ENCODE data around the gene NR1D1.
"Not testable (repeated sequence)": the region's sequence is repeated elsewhere in the genome, so short reads cannot be mapped to it uniquely, and the experiment has no call there.

The NR1D1 gene

DNA sequence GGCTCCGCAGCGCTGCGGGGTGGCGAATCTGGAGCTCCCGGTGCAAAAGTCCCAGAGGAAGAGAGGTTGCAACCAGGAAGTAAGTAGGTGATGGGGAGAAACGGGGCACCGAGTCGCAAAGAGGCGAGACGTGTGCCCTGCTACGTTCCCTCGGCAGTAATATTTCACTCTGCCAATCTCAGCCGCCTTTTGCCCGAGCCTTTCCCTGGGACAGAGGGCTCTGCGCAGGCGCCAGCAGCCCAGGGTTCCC lies at the start of gene NR1D1:
Gene NR1D1 (minus strand): TSS at position 171 of the 250 bp plus-strand sequence. CDS start 495 bp downstream, outside the sequence.
- Histone ChIP-seq H3K4me1 (ENCODE audit: control insufficient read depth, insufficient read depth, low read length) (peaks cover 78% of the 10 kb centered on the region), H3K4me3 (ENCODE audit: low read length) (peak within 1 kb of the TSS; percentile 96), H3K9me3 (ENCODE audit: control insufficient read depth, low read length) (no peaks in the 10 kb centered on the region), H3K27me3 (ENCODE audit: control insufficient read depth, insufficient read depth, low read length) (no peaks in the 10 kb centered on the region), H3K36me3 (ENCODE audit: control insufficient read depth, insufficient read depth, low read length) (peaks cover 23% of the 10 kb centered on the region), H3K9ac (ENCODE audit: low read length) (peak within 1 kb of the TSS; percentile 82)

DNA sequence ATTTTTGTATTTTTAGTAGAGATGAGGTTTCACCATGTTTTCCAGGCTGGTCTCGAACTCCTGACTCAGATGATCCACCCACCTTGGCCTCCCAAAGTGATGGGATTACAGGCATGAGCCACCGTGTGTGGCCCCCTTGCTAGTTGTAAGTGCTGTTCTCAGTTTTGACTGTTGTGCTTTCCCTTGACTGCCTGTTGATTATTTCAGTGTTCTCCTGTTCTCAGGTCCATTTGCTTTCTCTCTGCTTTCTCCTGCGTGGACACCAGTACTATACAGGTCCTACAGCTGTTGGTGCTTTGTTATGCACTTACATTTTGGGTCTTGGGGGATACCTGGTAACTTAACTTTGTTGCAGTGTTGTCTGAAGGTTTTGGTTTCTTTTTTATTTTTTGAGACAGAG lies 48.1 kb upstream of the NR1D1 start:
- H3K4me3 ChIP-seq (ENCODE audit: low read length): no peak overlapping the region
- H3K4me1 ChIP-seq (ENCODE audit: control insufficient read depth, insufficient read depth, low read length): no peaks in the 10 kb centered on the region
- H3K36me3 ChIP-seq (ENCODE audit: control insufficient read depth, insufficient read depth, low read length): peaks cover 16% of the 10 kb centered on the region
- no peaks in the 10 kb centered on the region for H3K27me3 ChIP-seq (ENCODE audit: control insufficient read depth, insufficient read depth, low read length)
- H3K9ac ChIP-seq (ENCODE audit: low read length): no peak overlapping the region
- H3K9me3 ChIP-seq (ENCODE audit: control insufficient read depth, low read length): no peaks in the 10 kb centered on the region

DNA sequence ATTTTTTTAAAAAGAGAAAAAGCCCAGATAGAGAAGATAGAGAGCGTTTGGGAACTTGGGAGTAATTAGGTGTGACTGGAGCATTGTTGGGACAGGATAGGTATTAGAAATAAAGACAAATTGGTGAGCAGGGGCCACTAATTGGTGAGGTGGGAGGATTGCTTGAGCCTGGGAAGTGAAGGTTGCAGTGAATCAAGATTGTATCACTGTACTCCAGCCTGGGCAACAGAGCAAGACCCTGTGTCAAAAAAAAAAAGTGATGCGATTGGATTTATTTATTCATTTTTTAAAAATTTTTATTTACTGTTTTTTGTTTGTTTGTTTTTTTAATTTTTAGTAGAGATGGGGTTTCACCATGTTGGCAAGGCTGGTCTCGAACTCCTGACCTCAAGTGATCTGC lies 45.1 kb upstream of the NR1D1 start:
- Histone ChIP-seq H3K27me3 (ENCODE audit: control insufficient read depth, insufficient read depth, low read length) (no peaks in the 10 kb centered on the region), H3K9me3 (ENCODE audit: control insufficient read depth, low read length) (no peaks in the 10 kb centered on the region), H3K9ac (ENCODE audit: low read length) (no peak overlapping the region), H3K4me1 (ENCODE audit: control insufficient read depth, insufficient read depth, low read length) (no peaks in the 10 kb centered on the region), H3K4me3 (ENCODE audit: low read length) (no peak overlapping the region), H3K36me3 (ENCODE audit: control insufficient read depth, insufficient read depth, low read length) (peaks cover 14% of the 10 kb centered on the region)

DNA sequence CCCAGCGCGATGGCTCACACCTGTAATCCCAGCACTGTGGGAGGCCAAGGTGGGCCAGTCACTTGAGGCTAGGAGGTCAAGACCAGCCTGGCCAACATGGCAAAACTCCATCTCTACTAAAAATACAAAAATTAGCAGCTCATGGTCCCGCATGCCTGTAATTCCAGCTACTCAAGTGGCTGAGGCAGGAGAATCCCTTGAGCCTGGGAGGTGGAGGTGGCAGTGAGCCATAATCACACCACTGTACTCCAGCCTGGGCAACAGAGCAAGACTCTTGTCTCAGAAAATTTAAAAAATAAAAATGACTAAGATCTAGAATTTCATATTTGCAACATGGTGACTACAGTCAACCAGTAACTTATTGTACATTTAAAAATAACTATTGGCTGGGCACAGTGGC lies 42.8 kb upstream of the NR1D1 start:
- H3K4me1 ChIP-seq (ENCODE audit: control insufficient read depth, insufficient read depth, low read length); H3K9me3 ChIP-seq (ENCODE audit: control insufficient read depth, low read length); H3K9ac ChIP-seq (ENCODE audit: low read length); H3K4me3 ChIP-seq (ENCODE audit: low read length); H3K27me3 ChIP-seq (ENCODE audit: control insufficient read depth, insufficient read depth, low read length): not testable (repeated sequence)
- peaks cover 10% of the 10 kb centered on the region for H3K36me3 ChIP-seq (ENCODE audit: control insufficient read depth, insufficient read depth, low read length)

DNA sequence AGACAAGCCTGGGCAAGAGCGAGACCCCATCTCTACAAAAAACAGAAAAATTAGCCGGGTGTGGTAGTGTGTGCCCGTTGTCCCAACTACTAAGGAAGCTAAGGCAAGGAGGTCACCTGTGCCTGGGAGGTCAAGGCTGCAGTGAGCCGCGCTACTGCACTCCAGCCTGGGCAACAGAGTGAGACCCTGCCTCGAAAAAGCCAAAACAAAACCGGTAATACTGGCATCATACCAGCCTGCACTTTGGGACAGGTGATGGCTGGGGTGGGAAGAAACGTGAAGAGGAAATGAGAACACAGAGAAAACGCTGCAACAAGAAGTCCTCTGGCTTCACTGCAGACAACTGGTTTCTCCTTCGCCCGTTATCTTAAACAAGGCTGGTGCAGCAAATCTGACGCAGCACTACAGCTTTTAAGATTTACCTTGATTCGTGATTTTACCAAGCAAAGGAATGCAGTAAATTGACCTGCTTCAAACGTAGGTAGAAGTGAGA lies 39.2 kb upstream of the NR1D1 start:
- peaks cover 13% of the 10 kb centered on the region for H3K36me3 ChIP-seq (ENCODE audit: control insufficient read depth, insufficient read depth, low read length)
- peaks cover 11% of the 10 kb centered on the region for H3K4me1 ChIP-seq (ENCODE audit: control insufficient read depth, insufficient read depth, low read length)

DNA sequence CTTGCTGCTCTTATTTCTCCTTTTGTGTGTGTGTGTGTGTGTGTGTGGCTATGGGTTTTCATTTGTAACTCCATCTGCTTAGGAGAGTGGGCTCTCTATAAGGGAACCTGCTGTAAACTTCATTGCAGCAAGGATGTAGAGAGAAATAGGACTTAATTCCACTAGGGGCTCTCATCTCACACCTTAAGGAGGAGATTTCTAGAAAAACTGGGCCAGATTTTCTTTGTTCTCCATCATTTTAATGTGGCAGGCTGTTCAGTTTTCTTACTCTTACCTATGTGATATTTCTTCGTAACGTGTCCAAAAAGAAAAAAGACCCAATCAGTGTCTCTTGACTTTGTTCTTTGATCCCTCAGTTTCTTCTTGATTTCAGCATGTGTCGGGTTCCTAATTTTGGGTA lies 35.4 kb upstream of the NR1D1 start:
- H3K9ac ChIP-seq (ENCODE audit: low read length): no peak overlapping the region
- no peaks in the 10 kb centered on the region for H3K27me3 ChIP-seq (ENCODE audit: control insufficient read depth, insufficient read depth, low read length)
- H3K4me1 ChIP-seq (ENCODE audit: control insufficient read depth, insufficient read depth, low read length): peaks cover 33% of the 10 kb centered on the region
- H3K9me3 ChIP-seq (ENCODE audit: control insufficient read depth, low read length): no peaks in the 10 kb centered on the region
- peaks cover 19% of the 10 kb centered on the region for H3K36me3 ChIP-seq (ENCODE audit: control insufficient read depth, insufficient read depth, low read length)
- no peak overlapping the region for H3K4me3 ChIP-seq (ENCODE audit: low read length)

More for the DNA sequence above, 39.2 kb upstream of the NR1D1 start:
- H3K4me3 ChIP-seq (ENCODE audit: low read length): peak overlapping the region; percentile 89
- peak overlapping the region; percentile 82 for H3K9ac ChIP-seq (ENCODE audit: low read length)
- no peaks in the 10 kb centered on the region for H3K9me3 ChIP-seq (ENCODE audit: control insufficient read depth, low read length)
- H3K27me3 ChIP-seq (ENCODE audit: control insufficient read depth, insufficient read depth, low read length): no peaks in the 10 kb centered on the region

DNA sequence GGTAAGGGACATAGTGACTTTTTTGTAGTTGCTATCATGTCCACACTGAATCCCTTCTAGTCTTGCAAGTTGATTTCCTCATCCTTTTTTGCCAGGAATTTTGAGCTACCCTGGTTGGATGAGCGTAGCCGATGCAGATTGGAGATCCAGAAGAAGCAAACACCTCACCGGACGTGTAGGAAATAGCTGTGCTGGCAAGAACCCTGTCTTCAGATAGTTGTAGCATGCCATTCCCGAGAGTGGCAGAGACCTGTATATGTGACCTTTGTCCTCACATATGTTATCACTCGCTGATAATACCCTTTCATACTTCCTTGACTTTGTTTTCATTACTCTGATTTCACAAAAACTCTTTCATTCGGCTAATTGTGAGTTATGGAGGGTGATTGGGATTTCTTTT lies 33.8 kb upstream of the NR1D1 start:
- Histone ChIP-seq H3K4me3 (ENCODE audit: low read length) (no peak overlapping the region), H3K9me3 (ENCODE audit: control insufficient read depth, low read length) (no peaks in the 10 kb centered on the region), H3K4me1 (ENCODE audit: control insufficient read depth, insufficient read depth, low read length) (peaks cover 28% of the 10 kb centered on the region), H3K9ac (ENCODE audit: low read length) (peak overlapping the region; percentile 31), H3K27me3 (ENCODE audit: control insufficient read depth, insufficient read depth, low read length) (no peaks in the 10 kb centered on the region), H3K36me3 (ENCODE audit: control insufficient read depth, insufficient read depth, low read length) (peaks cover 14% of the 10 kb centered on the region)

DNA sequence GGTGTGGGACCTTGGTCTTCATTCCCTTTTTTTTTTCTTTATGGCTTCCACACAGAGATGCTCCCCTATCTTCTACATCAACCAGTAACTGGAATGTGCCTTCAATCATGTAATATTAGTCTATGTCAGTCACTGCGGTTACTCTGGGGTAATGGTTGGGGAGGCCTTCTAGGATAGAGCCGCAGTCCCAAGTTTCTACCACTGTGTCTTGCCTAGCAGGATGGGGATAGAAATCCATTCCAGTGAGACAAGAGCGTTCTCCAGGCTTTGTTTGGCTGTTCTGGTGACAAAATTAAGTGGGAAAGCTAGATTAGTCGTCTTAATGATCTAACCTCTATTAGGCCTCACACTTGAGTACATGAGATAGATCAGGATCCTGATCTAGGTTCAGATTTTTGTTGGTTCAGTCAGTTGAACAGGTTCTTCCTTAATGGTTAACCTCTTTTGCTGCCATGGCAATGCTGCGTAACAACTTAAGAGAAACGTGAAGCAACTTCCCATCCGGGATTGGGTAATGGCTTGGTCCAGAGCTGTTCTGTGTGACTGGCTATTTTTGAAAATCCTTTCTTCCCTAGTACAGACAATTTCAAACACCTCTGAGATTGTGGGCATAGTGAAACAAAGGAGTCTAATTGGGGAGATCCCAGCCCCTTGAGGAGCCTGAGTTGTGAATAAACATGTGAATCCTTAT lies 30.1 kb upstream of the NR1D1 start:
- H3K4me1 ChIP-seq (ENCODE audit: control insufficient read depth, insufficient read depth, low read length): peaks cover 27% of the 10 kb centered on the region
- no peak overlapping the region for H3K4me3 ChIP-seq (ENCODE audit: low read length)
- H3K36me3 ChIP-seq (ENCODE audit: control insufficient read depth, insufficient read depth, low read length): peaks cover 16% of the 10 kb centered on the region
- no peaks in the 10 kb centered on the region for H3K9me3 ChIP-seq (ENCODE audit: control insufficient read depth, low read length)
- no peaks in the 10 kb centered on the region for H3K27me3 ChIP-seq (ENCODE audit: control insufficient read depth, insufficient read depth, low read length)
- no peak overlapping the region for H3K9ac ChIP-seq (ENCODE audit: low read length)

DNA sequence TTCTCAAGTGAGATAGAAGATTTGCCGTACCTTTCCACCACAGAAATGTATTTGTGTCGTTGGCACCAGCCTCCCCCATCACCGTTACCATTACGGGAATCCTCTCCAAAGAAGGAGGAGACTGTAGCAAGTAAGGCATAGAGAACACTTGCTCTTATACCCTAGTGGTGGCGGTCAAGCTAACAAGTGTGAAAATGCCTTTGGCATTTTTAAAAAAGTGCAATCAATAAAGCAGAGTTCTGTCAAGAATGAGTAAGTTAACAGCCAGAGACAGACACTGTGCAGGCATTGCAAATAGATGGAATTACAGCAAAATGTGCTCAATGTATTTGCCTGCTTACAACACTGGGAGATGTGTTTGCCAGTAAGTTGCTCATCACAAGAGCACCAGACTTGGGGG lies 29.1 kb upstream of the NR1D1 start:
- no peak overlapping the region for H3K4me3 ChIP-seq (ENCODE audit: low read length)
- H3K9ac ChIP-seq (ENCODE audit: low read length): no peak overlapping the region
- H3K27me3 ChIP-seq (ENCODE audit: control insufficient read depth, insufficient read depth, low read length): no peaks in the 10 kb centered on the region
- peaks cover 11% of the 10 kb centered on the region for H3K36me3 ChIP-seq (ENCODE audit: control insufficient read depth, insufficient read depth, low read length)
- peaks cover 24% of the 10 kb centered on the region for H3K4me1 ChIP-seq (ENCODE audit: control insufficient read depth, insufficient read depth, low read length)
- H3K9me3 ChIP-seq (ENCODE audit: control insufficient read depth, low read length): no peaks in the 10 kb centered on the region

DNA sequence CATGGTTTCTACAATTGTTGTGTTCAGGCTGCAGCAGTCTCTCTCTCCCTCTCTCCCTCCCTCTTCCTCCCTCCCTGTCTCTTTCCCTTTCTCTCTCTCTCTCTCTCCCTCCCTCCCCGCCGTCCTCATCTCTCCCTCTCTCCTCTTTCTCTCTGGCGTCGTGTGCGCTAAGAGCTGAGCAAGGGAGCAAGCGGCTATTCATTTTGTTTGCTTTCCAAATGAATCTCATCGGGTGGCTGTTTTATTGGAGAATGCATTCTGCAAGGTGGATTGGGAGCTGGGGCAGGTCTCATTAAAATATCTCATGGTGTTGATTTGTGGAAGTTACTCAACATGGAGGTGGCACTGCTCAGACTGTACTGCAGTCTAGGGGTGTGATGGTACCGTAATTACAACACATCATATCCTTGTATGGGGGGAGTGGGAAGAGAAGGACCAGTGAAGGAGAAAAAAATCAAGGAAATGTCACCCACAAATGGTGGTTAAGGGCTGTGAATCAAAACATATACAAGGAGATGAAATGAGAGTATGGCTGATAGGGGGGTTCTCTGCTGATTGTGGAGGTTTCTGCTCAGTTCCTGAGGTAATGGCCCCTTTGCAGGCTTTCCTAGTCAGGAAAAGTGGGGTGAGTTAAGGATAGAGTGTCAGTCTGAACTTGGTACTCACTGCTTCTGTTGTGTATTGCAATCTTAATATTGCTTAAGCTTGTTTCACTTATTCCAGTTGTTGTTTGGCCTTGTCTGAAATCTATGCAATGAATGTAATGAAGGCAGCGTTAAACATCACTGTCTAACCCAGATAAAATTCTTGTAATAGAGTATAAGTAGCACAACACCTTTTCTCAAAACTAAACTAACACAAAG lies 24.1 kb upstream of the NR1D1 start:
- H3K4me3 ChIP-seq (ENCODE audit: low read length): peak overlapping the region; percentile 72
- H3K4me1 ChIP-seq (ENCODE audit: control insufficient read depth, insufficient read depth, low read length): peaks cover 3% of the 10 kb centered on the region
- peak overlapping the region; percentile 80 for H3K9ac ChIP-seq (ENCODE audit: low read length)
- H3K36me3 ChIP-seq (ENCODE audit: control insufficient read depth, insufficient read depth, low read length): peaks cover 5% of the 10 kb centered on the region
- H3K9me3 ChIP-seq (ENCODE audit: control insufficient read depth, low read length): no peaks in the 10 kb centered on the region
- no peaks in the 10 kb centered on the region for H3K27me3 ChIP-seq (ENCODE audit: control insufficient read depth, insufficient read depth, low read length)

DNA sequence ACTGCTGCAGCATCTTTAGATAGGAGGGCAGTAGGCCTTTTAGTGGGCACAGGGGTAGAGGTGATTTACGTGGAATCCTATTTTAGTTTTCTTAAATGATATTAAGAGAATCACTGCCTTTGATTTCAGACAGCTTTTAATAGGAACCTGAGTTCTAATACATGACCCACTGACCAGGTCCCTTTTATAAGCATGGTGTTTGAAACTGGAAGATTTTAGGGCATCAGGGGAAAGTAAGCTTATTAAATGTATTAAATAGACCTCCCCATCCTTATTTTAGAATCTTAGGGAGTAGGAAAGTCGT lies 23.4 kb upstream of the NR1D1 start:
- Histone ChIP-seq H3K36me3 (ENCODE audit: control insufficient read depth, insufficient read depth, low read length) (peaks cover 5% of the 10 kb centered on the region), H3K4me1 (ENCODE audit: control insufficient read depth, insufficient read depth, low read length) (peaks cover 3% of the 10 kb centered on the region), H3K4me3 (ENCODE audit: low read length) (peak overlapping the region; percentile 72), H3K9me3 (ENCODE audit: control insufficient read depth, low read length) (no peaks in the 10 kb centered on the region), H3K9ac (ENCODE audit: low read length) (peak overlapping the region; percentile 80), H3K27me3 (ENCODE audit: control insufficient read depth, insufficient read depth, low read length) (no peaks in the 10 kb centered on the region)

DNA sequence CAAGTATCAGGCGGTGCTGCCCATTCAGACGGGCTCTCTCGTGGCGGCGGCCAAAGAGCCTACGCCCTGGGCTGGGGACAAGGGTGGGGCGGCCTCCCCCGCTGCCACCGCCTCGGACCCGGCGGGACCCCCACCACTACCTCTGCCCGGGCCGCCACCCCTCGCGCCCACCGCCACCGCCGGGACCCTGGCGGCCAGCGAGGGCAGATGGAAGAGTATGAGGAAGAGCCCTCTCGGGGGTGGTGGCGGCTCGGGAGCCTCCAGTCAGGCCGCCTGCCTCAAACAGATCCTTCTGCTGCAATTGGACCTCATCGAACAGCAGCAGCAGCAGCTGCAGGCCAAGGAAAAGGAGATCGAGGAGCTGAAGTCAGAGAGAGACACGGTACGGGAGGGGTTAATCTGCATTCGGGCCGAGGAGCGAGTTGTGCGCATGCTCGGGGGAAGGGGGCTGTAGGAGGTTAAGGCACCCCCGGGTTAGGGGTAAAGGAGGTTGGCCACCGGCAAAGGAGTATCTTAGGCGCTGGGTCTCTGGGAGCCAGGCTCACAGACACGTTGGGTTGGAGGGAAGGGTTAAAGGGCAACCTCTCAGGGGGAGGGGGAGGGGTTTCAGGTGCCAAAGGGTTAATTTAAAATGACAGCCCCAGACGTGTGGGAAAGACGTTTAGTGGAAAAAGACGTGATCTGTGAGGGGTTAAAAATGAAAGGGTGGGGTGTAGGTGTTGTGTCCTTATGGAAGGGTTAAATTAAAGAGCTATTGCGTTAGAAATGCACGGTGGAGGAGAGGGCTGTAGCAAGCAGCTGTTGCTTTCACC lies 22.8 kb upstream of the NR1D1 start:
- peaks cover 3% of the 10 kb centered on the region for H3K4me1 ChIP-seq (ENCODE audit: control insufficient read depth, insufficient read depth, low read length)
- no peaks in the 10 kb centered on the region for H3K9me3 ChIP-seq (ENCODE audit: control insufficient read depth, low read length)
- peaks cover 5% of the 10 kb centered on the region for H3K36me3 ChIP-seq (ENCODE audit: control insufficient read depth, insufficient read depth, low read length)
- peak overlapping the region; percentile 80 for H3K9ac ChIP-seq (ENCODE audit: low read length)
- no peaks in the 10 kb centered on the region for H3K27me3 ChIP-seq (ENCODE audit: control insufficient read depth, insufficient read depth, low read length)
- H3K4me3 ChIP-seq (ENCODE audit: low read length): peak overlapping the region; percentile 72
